Measurements from ENCODE around the gene KRTAP4-12.
"Not testable (repeated sequence)": the region's sequence is repeated elsewhere in the genome, so short reads cannot be mapped to it uniquely, and the experiment has no call there.

Gene KRTAP4-12

GRCh38 chr17:41103896-41104295 is 20.1 kb downstream of the KRTAP4-12 start:
- TF ChIP-seq MYC (IDR thresholded peaks at IDR 0.05; ENCODE audit: low read depth, low read length) (no peak), POLR2A (IDR thresholded peaks at IDR 0.05; ENCODE audit: extremely low read depth, insufficient read length) (no peak)
- TF ChIP-seq, protein P1, sequence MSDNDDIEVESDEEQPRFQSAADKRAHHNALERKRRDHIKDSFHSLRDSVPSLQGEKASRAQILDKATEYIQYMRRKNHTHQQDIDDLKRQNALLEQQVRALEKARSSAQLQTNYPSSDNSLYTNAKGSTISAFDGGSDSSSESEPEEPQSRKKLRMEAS (IDR thresholded peaks at IDR 0.05; ENCODE audit: low read depth, low read length) = no peak
- TF ChIP-seq, protein P2, sequence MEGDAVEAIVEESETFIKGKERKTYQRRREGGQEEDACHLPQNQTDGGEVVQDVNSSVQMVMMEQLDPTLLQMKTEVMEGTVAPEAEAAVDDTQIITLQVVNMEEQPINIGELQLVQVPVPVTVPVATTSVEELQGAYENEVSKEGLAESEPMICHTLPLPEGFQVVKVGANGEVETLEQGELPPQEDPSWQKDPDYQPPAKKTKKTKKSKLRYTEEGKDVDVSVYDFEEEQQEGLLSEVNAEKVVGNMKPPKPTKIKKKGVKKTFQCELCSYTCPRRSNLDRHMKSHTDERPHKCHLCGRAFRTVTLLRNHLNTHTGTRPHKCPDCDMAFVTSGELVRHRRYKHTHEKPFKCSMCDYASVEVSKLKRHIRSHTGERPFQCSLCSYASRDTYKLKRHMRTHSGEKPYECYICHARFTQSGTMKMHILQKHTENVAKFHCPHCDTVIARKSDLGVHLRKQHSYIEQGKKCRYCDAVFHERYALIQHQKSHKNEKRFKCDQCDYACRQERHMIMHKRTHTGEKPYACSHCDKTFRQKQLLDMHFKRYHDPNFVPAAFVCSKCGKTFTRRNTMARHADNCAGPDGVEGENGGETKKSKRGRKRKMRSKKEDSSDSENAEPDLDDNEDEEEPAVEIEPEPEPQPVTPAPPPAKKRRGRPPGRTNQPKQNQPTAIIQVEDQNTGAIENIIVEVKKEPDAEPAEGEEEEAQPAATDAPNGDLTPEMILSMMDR (IDR thresholded peaks at IDR 0.05; ENCODE audit: low read depth, low read length) = no peak
- H3K4me3 ChIP-seq (ENCODE audit: low read depth, low read length) = no peak overlapping the region
- no peak for DNase-seq (ENCODE audit: low read depth)

DNA sequence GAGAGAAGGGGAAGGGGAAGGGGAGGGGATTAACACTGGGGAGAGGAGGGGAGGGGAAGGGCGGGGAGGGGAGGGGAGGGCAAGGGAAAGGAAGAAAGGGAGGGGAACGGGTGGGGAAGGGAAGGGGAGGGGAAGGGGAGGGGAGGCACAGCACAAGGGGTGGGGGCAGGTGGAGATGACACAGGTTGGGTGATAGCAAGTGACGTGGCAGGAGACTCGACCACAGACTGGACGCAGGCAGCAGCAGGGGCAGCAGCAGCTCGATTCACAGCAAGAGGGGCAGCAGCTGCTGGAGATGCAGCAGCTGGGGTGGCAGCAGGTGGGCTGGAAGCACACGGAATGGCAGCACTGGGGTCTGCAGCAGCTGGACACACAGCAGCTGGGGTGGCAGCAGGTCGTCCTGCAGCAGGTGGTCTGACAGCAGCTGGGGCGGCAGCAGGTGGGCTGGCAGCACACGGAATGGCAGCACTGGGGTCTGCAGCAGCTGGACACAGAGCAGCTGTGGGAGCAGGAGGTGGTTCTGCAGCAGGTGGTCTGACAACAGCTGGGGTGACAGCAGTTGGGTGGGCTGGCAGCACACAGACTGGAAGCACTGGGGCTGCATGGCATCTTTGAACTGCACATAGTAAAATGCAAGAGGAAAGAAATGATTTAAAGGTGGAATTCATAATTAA is 22.3 kb downstream of the KRTAP4-12 start, which contains the start of gene KRTAP4-16:
TSS of gene KRTAP4-16 (minus strand) at position 624 of the 674 bp plus-strand sequence. CDS start at position 624, 0 bp downstream.
- DNase-seq (ENCODE audit: low read depth) = no peak
- H3K4me3 ChIP-seq (ENCODE audit: low read depth, low read length) = no peak within 1 kb of the TSS
- TF ChIP-seq, protein P1 (IDR thresholded peaks at IDR 0.05; ENCODE audit: low read depth, low read length) = no peak
- no peak for TF ChIP-seq POLR2A (IDR thresholded peaks at IDR 0.05; ENCODE audit: extremely low read depth, insufficient read length)
- TF ChIP-seq MYC (IDR thresholded peaks at IDR 0.05; ENCODE audit: low read depth, low read length) = no peak
- TF ChIP-seq, protein P2 (IDR thresholded peaks at IDR 0.05; ENCODE audit: low read depth, low read length) = no peak

- DNase-seq (ENCODE audit: low read depth); H3K4me3 ChIP-seq (ENCODE audit: low read depth, low read length): not testable (repeated sequence)
These were observed 24.1 kb downstream of the KRTAP4-12 start for GRCh38 chr17:41099682-41100480.

- TF ChIP-seq POLR2A (IDR thresholded peaks at IDR 0.05; ENCODE audit: extremely low read depth, insufficient read length) (no peak), MYC (IDR thresholded peaks at IDR 0.05; ENCODE audit: low read depth, low read length) (no peak)
- TF ChIP-seq, protein P2 (IDR thresholded peaks at IDR 0.05; ENCODE audit: low read depth, low read length) = no peak
- TF ChIP-seq, protein P1 (IDR thresholded peaks at IDR 0.05; ENCODE audit: low read depth, low read length) = no peak
- DNase-seq (ENCODE audit: low read depth) = no peak
- H3K4me3 ChIP-seq (ENCODE audit: low read depth, low read length) = no peak overlapping the region
These were observed 25.5 kb downstream of the KRTAP4-12 start for GRCh38 chr17:41098481-41098880.

DNA sequence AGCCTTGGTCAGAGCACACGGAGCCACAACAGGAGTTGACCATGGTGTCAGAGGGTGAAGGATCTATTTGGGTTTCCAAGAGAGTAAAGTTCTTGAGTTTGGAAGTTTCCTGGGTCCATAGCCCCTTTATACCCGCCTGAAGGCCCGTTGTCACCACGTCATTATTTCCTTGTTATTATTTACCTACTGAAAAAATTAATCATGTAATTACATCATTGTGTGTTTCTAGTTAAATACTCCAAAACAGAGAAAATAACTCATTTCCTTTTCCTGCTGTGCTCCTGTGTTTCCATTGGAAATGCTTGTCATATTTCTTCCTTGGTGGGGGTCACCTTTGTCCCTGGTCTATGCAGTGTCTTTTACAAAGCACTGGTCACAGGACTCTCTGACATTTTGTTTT is 25.9 kb downstream of the KRTAP4-12 start, which contains the start of gene KRTAP4-8:
TSS of gene KRTAP4-8 (minus strand) at position 101 of the 400 bp plus-strand sequence. CDS start at position 43, 58 bp downstream.
- no peak for DNase-seq (ENCODE audit: low read depth)
- TF ChIP-seq, protein P1 (IDR thresholded peaks at IDR 0.05; ENCODE audit: low read depth, low read length) = no peak
- TF ChIP-seq, protein P2 (IDR thresholded peaks at IDR 0.05; ENCODE audit: low read depth, low read length) = no peak
- no peak for TF ChIP-seq MYC (IDR thresholded peaks at IDR 0.05; ENCODE audit: low read depth, low read length)
- no peak for TF ChIP-seq POLR2A (IDR thresholded peaks at IDR 0.05; ENCODE audit: extremely low read depth, insufficient read length)
- H3K4me3 ChIP-seq (ENCODE audit: low read depth, low read length) = no peak within 1 kb of the TSS

DNA sequence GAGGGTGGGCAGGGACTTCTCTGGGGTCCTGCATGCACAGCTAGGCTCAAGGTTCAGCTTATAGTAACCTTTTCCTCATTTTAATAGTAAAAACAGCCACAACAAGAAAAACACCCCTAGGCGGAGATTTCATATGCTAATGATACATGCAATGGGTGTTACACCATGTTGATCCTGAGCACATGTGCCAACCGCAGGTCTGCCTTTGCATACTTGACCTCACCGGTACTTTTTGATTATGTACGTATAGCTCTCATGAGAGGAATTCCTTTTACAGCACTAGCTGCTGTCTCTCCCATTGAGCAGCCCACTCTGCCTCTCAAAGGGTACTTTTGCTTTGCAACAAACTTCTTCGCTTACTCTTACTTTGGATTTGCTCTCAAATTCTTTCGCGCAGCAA is 27.9 kb downstream of the KRTAP4-12 start:
- H3K4me3 ChIP-seq (ENCODE audit: low read depth, low read length) = no peak overlapping the region
- no peak for DNase-seq (ENCODE audit: low read depth)
- TF ChIP-seq, protein P1 (IDR thresholded peaks at IDR 0.05; ENCODE audit: low read depth, low read length) = no peak

DNA sequence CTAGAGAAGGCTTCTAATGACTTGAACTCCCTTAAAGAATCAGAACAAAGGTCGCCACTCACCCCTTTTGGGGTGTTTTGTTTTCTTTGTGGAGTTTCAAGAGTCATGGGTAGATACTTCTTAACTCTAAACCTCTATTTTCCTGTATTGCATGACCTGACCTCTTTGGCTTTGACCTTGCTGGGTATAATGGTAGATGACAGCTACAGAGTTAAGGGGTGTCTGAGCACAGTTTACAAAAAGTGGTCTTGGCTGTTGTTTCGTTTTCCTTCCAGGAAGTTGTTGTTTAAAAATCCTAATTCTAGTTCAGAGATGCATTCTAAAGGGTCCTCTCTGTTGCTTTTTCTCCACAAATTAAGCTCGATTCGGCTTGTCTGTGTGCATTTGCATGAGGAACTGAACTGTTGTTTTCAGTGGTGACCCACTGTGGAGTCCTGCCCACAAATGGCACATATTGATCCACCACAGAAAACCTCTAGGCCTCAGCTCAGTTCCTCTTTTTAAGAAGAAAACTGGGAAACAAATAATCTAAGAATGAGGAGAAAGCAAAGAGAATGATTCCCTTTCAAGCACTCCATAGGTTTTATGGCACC is 35.1 kb downstream of the KRTAP4-12 start:
- not testable (repeated sequence) for DNase-seq (ENCODE audit: low read depth)

GRCh38 chr17:41084100-41084856 is 39.7 kb downstream of the KRTAP4-12 start, which contains the start of gene KRTAP4-7:
Gene KRTAP4-7, plus strand, starts transcription at chr17:41084150. Its CDS starts 57 bp downstream, at chr17:41084207.
- H3K4me3 ChIP-seq (ENCODE audit: low read depth, low read length); DNase-seq (ENCODE audit: low read depth): not testable (repeated sequence)

More for the DNA sequence above, 35.1 kb downstream of the KRTAP4-12 start:
- not testable (repeated sequence) for H3K4me3 ChIP-seq (ENCODE audit: low read depth, low read length)

DNA sequence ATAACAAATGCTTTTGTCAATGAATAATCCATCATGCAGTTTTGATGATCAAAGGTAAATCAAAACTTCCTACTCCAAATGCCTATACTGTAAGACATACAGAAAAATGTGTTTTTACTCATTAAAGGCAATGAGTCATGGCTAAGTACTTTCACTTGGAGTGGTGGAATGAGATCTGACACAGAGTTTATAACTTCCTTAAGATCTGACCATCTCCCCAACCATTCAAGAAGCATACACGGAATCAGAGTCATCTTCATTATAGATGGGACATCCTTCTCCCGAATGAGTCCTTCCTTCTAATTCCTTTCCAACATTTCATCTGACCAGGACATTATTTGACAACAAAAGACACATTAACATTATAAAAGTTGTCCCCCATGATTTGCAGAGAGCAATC is 40.6 kb downstream of the KRTAP4-12 start:
- DNase-seq (ENCODE audit: low read depth); H3K4me3 ChIP-seq (ENCODE audit: low read depth, low read length): not testable (repeated sequence)

Data from NB4 (cell line).